ENCODE measurements around the gene KCNJ15.

Gene KCNJ15

GRCh38 chr21:38352536-38353219 lies 95.9 kb downstream of the KCNJ15 start:
- DNase-seq (ENCODE audit: low read depth in 2 of 2, low spot score in 1 of 2): no peak

GRCh38 chr21:38354231-38354630 lies 97.4 kb downstream of the KCNJ15 start:
- DNase-seq (ENCODE audit: low read depth in 2 of 2, low spot score in 1 of 2): no peak

- no peak for DNase-seq (ENCODE audit: low read depth in 2 of 2, low spot score in 1 of 2)
Observed at GRCh38 chr21:38354746-38355145, 98.0 kb downstream of the KCNJ15 start.

DNA sequence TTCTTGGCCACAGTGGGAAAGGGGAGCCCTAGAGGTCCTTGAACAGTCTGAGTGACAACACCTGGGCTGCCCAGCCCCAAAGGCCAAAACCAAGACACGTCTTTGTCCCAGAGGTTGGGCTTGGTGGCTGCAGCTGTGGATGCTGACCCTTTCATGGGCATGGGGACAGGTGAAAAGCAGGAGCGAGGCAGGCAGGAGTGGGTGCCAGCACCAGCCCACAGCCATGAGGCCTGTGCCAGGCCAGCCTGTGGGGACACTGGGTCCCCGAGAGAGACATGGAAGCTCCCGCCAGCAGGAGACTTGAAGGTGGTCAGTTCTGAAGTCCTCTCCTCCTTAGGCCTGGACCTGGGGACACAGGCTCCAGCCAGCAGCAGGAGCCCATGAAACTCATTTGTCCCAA lies 98.6 kb downstream of the KCNJ15 start:
- DNase-seq (ENCODE audit: low read depth in 2 of 2, low spot score in 1 of 2): no peak

- peak; percentile 22 to 23 for DNase-seq (ENCODE audit: low read depth in 2 of 2, low spot score in 1 of 2)
Observed at GRCh38 chr21:38355992-38356781, 99.4 kb downstream of the KCNJ15 start.
